T-helper 1 cell (primary cell): ENCODE data around the gene TMED9.
"Not testable (repeated sequence)": the region's sequence is repeated elsewhere in the genome, so short reads cannot be mapped to it uniquely, and the experiment has no call there.

Experiments used
- DNase-seq, 5 donors: peaks; one replicate each; pipeline ENCODE4 v3.0.0-alpha.2; 2012 to 2020
- total RNA-seq, 4 donors: gene quantifications; one replicate each; lab custom pipeline; 2026; lab: John Stamatoyannopoulos, UW

The TMED9 gene
- total RNA-seq = 35.3 to 41.1 (median 40.6) reads per million in 4 donors

DNA sequence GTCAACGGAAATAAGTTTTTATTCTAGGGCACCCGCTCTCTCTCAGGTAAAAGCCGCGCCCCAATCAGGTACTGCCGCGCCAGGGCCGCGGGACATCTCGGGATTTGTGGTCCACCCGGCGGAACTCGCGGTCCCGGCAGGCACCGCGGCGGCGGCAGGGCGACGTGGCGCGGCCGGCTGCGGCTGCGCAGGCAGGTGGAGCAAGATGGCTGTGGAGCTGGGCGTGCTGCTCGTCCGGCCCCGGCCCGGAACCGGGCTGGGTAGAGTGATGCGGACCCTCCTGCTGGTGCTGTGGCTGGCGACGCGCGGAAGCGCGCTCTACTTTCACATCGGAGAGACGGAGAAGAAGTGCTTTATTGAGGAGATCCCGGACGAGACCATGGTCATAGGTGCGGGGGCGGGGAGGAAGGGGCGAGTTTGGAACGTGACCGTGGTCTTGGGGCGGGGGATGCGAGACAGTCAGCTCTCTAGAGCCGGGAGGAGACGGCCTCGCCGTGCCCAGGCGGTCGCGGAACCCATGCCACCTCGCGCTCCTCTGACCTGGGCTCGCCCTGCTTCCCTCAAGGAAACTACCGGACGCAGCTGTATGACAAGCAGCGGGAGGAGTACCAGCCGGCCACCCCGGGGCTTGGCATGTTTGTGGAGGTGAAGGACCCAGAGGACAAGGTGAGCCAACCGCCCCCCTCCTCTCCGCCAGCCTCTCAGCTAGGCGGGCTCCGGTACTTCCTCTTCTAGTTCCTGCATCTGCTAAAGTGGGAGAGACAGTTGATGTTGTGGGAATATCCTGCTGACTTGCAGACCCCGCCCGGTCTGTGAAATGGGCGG lies at the start of gene TMED9:
TSS of gene TMED9 (plus strand) at position 194 of the 825 bp plus-strand sequence. CDS start at position 206, 12 bp downstream.
- peak; percentile 76 to 85 (median 82) for DNase-seq

DNA sequence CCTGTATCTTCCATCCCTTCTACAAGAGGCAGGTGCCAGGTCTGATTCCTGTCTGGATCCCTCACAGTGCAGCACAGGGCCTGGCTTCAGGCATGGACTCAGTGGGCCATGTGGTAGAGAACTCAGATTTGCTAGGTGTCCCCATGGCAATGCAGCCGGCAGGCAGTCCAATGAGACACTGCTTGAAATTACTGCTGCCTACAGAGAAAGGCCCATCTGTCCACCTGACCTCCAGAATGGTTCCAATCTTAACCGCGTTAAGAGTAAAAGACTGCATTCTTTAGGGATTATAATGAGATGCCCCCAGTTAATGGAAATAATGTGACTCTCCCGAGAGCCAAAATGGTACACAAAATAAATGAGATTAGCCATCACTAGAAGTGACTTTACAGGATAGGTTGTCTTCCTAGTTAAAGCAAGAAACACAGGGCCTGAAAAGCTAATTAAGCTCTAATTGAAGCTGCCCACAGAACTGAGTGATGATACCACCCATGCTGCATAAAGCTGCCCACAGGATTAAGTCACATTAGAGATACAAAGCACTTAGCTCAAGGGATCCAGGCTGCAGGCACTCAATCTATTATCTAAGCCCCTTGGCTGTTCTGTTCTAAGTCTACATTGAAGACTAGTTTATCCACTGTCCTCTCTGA lies 49.1 kb upstream of the TMED9 start:
- DNase-seq = no peak

DNA sequence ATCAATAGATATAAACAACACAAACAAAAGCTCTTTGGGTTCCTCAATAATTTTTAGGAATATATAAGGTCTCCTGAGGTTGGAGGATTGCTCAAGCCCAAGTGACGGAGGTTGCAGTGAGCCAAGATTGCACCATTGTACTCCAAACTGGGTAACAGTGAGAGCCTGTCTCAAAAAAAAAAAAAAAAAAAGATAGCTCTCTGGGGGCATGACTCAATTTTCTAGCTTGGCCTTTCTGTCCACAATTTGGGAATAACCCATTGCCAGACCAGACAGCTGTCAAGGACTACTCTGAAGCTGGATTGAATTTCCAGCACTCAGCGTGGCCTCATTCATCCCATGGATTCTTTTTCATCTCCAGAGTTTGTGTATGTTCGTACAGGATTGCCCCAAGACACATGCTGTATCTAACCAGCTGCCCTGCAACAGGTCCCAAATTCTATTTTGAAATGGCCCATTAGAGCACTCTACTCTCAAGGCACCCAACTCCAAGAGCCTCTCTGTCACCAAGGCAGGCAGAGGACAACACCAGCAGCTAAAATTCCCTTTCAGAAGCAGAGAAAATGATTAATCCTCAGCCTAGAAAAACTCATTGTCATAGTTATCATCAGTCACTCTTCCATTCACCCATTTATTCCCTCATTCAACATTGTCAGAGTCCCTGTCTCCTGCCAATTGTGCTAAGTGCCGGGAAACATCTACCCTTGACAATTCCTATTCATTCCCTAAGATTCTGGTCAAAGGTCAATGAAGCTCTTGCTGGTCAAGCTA lies 46.3 kb upstream of the TMED9 start:
- no peak for DNase-seq

DNA sequence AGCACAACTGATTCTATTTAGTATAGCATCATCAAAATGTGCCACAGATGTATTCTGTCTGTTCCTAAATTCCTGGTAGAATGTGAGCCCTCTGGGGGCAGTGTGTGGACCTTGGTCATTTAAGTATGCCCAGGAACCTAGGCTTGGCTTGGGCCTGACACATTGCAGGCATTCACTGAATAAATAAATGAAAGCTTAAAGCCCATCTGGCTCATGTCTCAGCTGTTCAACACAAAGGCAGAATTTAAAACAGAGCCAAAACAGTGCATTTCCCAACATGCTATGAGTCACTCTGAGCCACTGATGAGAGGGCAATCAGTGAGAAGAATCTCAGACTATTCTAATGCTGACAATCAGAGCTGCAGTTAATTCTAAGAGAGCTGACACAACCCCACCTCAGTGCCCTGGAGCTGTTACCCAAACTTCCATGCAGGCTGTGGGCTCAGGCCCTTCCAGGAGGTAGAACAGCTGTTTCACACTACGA lies 45.7 kb upstream of the TMED9 start:
- no peak for DNase-seq

DNA sequence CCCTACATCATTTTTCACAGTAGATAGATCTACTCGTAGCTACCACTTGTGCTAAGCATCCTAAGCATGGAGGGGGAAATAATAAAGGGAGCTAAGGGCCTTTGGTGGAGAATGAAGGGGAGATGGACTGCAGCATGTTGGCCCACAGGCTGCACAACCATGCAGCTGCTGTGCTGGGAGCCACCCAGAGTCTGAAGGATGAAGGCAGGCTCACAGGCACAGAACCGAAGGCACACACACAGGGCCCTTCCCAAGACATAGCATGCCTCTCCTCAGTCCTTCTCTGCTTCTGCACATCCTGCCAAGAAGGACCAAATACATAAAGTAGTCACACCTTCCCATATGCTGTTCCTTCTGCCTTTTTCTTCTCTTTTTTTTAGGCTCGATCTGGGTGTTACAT lies 44.3 kb upstream of the TMED9 start:
- no peak for DNase-seq

DNA sequence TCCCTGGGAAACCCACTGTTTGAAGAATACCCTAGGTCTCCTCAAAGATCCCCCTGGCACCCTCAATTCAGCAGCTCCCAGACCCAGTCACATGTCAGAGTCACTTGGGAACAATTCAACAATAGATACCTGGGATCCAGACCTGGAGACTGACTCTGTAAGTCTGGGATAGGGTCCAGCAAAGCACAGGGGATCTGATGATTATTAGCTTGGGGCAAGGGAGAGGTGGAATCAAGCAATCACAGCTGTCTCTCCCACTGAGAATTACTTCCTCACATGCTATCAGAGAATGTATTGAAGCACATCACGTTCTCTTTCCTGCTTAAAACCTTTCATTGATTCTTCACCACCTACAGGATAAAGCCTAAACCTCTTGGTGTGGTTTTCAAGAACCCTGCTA lies 43.5 kb upstream of the TMED9 start:
- no peak for DNase-seq

DNA sequence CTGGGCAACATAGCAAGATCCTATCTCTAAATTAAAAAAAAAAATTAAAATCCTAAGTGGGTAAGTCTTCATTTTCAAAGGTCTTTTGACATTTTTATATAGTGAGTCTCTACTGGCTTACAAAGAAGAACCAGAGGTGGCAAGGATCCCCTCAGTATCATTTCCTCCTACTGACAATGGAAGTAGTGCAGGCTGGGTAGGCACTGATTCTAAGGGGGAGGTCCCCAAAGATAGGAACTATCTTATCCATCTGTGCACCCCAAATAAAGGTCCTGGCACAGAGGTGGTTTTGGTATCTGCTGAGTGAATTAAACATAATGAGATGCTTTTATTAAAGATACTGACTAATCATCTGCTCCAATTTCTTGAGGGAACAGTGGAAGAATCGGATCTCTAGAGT lies 41.9 kb upstream of the TMED9 start:
- DNase-seq = no peak

DNA sequence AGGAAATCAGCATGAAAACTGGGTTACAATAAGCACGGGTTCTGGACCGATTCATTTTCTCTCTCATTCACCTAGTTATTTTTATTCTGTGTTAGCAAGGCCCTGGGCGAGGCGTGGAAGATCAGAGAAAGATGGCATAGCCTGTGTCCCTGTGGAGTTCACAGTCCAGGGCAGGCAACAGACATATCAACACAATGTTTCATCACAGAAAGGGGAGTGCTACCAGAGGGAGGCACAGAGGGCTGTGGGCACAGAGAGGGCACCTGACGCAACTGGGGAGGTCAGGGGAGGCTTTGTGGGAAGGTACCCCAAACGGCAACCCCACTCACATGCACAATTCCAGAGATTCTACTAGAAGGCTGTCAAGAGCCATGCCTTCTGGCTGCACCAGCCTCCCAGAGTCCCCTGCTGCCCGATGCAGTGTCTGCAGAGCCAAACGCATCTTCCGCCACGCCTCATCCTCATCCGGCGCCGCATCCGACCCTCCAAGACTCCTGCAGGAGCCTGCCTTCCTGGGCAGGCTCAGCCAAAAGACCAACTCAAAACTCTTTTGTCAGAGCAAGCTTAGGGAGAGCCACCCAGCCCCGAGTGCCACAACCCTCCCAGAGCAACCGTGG lies 39.1 kb upstream of the TMED9 start:
- no peak for DNase-seq

DNA sequence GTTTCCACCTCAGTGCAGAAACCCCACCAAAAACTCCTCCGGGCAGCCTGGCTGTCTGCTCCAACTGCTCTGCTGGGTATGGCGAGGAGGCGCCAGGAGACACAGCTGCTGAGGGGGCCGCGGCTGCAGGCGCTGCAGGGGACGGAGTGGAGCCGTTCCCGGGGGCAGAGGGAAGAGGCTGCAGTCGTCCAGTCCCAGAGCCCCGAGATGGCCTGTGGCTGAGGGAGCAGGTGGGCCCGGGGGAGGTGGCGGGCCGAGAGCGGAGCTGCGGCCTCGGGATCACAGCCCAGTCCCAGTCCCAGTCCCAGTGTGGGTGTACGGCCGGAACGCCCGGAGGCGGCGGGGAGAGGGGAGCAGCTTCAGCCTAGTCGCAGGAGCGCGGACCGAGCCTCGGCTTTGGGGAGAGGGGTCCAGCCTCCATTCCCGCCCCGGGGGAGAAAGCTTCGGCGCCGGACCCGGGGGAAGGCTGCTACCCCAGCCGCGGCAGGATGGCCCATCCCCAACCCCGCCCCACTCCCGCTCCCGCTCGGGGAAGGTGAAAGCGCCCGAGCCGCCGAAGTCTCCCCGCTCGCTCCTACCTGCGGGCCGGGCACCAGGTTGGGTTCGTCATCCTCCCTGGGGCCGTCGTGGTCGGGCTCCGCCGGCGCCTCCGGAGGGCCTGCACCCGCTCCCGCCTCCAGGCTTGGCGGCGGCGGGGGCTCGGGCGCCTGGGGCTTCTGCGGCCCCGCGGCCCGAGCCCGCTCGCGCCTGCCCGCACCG lies 38.2 kb upstream of the TMED9 start:
- DNase-seq = peak in 4 of 5 donors; percentile 17 to 32 (median 24)

DNA sequence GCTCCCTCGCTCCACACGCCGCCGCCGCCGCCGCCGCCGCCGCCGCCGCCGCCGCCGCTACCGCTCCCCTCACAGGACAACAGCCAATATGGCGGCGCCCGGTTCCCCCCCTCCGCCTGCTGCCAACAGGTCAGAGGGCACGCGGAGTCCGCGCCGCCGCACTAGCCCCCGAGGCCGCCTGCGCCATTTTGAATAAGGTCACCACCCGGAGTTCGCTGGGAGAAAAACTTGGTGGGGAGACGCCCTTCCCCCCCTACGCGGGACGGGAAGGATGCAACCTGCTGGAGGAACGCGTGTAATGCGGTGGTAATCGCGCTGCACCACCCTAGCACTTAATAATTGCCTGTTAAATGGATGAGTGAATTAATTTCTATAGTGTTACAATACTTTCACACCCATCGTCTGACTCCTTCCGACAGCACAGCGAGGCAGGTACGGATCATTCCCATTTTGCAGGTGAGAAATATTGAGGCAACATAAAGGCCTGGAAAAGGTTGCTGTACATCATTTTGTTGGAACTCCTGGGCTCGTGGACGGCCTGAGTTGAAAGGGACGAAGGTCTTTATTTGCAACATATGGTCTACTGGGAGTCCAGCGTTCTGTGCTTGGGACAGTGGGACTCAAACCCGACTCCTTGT lies 37.4 kb upstream of the TMED9 start, which contains the start of gene FAM193B:
TSS of gene FAM193B (minus strand) at position 90 of the 638 bp plus-strand sequence. CDS start 105 bp downstream, outside the sequence.
- peak; percentile 89 to 93 (median 91) for DNase-seq

DNA sequence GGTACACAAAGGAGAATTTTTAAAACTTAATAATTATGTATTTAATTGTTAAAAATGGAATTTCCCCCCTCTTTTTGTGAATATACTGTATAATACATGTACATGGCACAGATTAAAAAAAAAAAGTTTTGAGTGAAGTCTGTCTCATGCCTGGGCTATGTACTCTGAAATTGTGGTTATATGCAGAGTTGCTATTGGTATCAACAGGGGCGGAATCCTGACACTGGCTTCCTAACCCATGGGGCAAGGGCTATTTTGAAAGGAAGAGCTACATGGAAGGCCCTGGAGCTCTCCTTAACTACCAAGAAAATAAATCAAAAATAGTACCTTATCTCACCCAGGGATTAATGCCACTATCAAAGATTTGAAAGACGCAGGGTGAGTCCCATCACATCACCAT lies 36.8 kb upstream of the TMED9 start:
- no peak for DNase-seq

DNA sequence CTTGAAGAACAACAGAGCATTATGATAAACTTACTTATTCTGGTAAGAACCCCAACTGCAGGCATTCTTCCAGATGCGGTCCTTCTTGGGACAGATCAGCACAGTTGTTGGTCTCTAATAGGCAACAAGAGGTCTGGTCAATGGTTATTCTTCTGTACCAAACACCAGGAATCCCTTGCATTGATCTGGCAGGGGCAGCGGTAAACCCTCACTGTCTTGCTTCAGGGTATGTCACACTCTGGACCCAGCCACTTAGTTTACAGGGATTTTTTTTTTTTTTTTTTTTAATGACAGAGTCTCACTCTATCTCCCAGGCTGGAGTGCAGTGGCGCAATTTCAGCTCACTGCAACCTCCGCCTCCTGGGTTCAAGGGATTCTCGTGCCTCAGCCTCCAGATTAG lies 36.3 kb upstream of the TMED9 start:
- no peak for DNase-seq

DNA sequence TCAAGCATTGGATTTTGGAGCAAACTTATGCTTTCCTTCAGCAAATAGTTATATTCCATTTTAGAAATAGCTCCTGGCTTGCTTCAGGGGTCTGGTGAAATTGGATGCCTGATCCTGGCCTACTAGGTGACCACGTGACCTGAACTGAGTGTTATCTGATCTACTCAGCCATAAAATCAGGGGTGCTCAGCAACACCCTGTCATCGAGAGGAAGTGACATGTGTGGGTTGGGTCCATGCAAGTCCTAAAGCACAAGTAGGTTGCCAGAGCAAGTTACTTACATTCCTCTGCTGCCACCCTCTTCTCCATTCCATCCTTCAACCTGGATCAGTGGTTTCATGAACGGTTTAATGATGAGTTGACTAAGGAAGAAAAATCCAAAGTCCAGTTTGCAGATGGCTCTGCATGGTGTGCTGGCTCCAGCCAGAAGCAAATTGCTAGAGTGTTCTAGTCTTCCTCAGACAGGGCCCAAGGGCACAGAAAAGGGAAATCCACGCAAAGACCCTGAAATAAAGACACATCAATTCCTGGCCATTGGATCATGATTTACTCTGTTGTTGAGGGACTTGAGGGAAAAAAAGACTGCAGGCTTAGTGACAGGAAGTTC lies 34.9 kb upstream of the TMED9 start:
- peak in 1 of 5 donors; percentile 43 for DNase-seq

DNA sequence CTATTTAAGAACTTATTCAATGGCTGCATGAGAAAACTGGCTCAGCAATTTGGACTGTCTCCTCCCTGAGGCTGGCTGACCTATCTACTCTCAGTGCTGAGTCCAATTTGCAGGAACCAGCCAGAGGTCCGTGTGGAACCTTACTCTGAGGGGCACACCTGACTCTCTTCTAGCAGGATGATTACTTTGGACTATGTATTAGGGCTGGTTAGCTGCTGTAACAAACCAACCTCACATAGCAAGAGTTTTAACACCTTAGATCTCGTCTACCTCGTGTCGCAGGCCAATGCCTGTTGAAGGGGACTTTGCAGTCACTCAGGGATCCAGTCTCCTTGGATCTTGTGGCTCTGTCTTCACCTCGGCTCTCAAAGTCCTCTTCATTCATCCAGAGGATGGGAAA lies 34.2 kb upstream of the TMED9 start:
- DNase-seq = no peak

DNA sequence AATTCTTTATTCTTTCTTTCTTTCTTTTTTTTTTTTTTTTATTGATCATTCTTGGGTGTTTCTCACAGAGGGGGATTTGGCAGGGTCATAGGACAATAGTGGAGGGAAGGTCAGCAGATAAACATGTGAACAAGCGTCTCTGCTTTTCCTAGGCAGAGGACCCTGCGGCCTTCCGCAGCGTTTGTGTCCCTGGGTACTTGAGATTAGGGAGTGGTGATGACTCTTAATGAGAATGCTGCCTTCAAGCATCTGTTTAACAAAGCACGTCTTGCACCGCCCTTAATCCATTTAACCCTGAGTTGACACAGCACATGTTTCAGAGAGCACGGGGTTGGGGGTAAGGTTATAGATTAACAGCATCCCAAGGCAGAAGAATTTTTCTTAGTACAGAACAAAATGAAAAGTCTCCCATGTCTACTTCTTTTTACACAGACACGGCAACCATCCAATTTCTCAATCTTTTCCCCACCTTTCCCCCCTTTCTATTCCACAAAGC lies 32.5 kb upstream of the TMED9 start:
- DNase-seq = not testable (repeated sequence)

DNA sequence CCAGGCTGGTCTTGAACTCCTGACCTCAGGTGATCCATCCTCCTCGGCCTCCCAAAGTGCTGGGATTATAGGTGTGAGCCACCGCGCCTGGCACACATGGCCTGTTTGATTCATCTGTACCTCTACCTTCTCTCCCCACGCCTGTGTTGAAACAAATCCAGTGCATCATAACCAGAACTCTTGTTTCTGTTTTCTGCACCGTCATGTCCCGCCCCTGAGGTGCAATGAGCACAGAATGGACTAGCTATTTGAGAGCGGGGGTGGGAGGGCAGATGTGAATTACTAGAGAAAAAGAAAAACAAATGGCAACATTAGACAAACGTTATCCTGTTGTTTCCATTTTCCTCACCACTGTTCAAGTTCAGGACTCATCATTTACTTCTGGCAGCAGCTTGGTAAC lies 27.0 kb upstream of the TMED9 start:
- no peak for DNase-seq

DNA sequence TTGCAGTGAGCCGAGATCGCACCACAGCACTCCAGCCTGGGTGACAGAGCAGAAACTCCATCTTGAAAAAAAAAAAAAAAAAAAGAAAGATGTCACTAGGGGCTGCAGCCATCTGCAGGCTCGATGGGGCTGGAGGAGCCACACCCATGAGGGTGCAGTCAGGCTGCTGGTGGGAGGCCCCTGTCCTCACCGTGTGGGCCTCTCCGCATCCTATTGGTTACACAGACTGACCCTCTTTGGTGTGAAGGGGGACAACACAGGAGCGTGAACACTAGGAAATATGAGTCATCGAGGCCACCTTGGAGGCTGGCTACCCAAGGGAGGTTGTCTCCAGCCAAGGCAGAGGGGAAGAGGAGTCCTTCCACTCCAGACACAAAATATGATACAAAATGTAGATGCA lies 23.7 kb upstream of the TMED9 start:
- DNase-seq = no peak

DNA sequence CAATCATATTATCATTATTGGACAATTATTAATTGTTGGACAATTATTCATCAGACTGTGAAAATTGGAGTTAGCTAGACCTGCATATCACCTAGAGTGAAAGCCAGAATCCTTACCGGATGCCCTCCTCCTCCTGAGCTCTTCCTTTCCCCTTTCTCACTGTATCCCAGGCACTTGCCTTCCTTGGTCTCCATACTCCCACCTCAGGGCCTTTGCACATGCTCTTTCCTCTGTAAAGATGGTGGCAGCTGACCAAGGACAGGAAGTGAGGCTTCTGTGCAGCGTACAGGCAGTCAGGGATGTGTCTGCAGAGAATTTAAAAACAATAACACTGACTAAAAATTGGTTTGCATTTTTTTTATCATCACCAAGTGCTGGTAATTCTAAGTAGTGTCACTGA lies 22.1 kb upstream of the TMED9 start:
- no peak for DNase-seq

DNA sequence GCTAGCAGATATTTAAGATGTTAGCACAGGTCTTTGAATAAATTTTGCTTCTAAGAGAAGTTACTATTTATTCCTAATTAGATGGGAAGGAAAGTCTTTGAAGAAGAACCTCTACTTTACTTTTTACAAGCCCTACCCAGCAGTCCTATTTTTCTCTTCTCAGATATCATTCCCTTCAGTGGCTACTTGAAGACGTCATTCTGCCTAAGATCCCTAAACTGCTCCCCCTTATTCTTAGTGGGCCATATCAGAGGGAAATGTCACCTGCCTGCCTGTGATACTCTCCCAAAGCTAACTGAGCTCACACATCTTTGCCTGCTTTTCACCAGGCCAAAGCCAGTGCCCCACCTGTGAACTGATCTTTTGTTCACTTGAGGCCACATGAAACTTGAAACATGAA lies 16.5 kb upstream of the TMED9 start:
- no peak for DNase-seq

DNA sequence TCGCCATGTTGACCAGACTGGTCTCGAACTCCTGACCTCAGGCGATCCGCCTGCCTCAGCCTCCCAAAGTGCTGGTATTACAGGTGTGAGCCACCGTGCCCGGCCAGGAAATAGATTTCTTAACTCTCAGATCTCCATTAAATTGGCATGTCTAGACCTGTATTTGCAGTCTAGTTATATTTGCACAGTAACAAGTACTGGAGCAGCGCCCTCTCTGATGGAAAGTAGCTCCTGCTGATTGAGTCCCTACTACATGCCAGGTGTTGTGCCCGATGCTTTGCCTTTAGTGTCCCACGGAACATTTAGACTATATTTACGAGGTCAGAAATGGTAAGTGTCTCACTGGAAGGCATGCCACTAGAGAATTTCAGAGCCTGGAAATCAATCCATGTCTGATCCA lies 15.8 kb upstream of the TMED9 start:
- DNase-seq = no peak

DNA sequence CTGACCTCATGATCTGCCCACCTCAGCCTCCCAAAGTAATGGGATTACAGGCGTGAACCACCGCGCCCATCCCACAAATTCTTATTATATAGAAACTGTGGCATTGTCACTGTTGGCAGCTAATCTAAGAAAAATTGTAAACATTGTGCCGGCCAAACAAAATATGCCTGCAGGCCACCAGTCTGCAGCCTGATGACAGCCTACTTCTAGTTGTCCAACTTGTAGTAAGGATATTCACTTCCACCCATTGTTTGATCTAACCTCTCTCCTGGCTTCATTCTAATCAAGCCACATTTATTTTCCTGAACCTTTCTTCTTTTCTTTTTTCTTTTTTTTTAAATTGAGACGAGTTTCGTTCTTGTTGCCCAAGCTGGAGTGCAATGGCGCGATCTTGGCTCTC lies 13.7 kb upstream of the TMED9 start:
- DNase-seq = no peak
